Measurements from ENCODE around the gene USF2. TPM values are rescaled to one million over a fixed set of nuclear protein-coding genes. Genes with fewer than 3 reads are reported as not detected.

Gene USF2
- total RNA-seq, 2 experiments from 2014 or later = 138 to 154 TPM

DNA sequence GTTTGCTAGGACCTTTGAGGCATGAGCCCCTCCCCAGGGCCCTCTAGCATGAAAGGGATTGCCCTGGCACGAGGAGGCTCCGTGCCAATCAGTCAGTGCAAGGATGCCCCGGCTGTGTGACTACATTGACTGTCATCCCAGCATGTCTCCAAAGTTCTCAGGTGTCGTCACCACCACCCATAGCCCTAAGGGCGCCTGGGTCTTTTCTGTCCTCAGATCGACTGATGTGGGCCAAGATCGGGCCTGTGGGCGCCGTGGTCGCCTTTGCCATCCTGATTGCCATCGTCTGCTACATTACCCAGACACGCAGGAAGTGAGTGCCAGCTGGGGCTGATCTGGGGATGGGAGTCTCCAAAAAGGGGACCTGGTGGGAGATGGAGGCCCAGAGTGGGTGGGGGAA, 41.6 kb downstream of the USF2 start:
- DNase-seq (no peak), ATAC-seq (no peak)
- no peaks in the 10 kb centered on the region for H3K36me3 Mint-ChIP-seq
- CTCF ChIA-PET = no interaction called here
- no peaks in the 10 kb centered on the region for H3K4me1 Mint-ChIP-seq
- H3K27ac Mint-ChIP-seq = no peak overlapping the region
- H3K4me3 Mint-ChIP-seq = no peak overlapping the region
- H3K9me3 Mint-ChIP-seq (ENCODE audit: low read depth) = no peaks in the 10 kb centered on the region
- H3K27me3 Mint-ChIP-seq = peaks cover 14% of the 10 kb centered on the region

DNA sequence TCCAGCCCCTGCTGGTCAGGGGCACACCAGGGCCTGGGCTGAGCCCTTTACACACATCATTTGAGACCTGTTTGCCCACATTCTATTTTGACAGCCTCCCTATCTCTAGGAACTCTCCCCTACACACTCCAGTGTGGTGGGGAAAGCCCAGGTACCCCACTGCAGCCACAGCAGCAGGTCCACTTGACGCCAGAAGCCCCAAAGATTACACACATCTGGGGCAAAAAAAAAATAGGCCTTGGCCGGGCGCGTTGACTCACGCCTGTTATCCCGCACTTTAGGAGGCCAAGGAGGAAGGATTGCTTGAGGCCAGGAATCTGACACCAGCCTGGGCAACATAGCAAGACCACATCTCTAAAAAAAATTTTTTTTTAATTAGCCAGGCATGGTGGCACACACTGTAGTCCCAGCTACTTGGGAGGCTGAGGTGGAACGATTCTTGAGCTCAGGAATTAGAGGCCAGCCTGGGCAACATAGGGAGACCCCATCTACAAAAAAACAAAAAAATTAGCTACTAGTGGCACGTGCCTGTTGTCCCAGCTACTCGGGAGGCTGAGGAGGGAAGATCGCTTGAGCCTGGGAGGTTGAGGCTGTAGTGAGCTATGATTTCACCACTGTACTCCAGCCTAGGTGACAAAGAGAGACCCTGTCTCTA, 42.2 kb downstream of the USF2 start:
- Mint-ChIP-seq H3K36me3 (no peaks in the 10 kb centered on the region), H3K4me1 (no peaks in the 10 kb centered on the region), H3K4me3 (no peak overlapping the region), H3K27me3 (peaks cover 14% of the 10 kb centered on the region), H3K9me3 (ENCODE audit: low read depth) (no peaks in the 10 kb centered on the region), H3K27ac (no peak overlapping the region)
- DNase-seq (no peak), ATAC-seq (no peak)
- CTCF ChIA-PET = no interaction called here

DNA sequence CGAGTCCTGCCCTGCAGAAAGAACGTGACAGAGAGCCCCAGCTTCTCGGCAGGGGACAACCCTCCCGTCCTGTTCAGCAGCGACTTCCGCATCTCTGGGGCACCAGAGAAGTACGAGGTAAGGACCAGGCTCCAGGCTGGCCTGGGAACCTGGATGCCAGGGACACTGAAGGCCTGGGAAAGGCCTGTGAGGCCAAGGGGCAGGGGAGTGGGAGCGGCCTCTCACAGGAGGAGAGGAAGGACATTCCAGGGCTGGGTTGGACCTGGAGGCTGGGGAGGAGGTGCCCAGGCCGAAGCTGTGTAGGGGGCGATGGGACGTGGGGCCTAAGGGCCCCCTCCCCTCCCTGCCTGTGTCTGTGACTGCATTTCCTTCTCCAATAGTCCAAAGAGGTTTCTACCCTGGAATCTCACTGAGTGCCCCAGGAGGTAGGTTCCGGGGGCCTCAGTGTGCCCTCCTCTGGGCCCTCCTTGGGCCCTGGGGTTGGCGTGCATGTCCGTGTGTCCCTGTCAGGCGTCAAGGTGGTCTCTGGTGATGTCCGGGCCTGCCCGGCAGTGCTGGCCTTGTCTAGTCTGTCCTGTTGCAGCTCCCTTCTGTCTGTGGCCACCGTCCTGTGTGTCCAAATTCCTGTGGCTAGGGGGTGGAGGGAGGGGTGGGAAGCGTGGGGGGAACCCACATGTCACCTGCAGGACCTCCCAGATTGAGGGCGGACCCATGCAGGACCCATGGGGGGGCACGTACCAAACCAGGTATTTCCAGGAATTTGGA, 43.3 kb downstream of the USF2 start:
- Mint-ChIP-seq H3K27ac (no peak overlapping the region), H3K9me3 (ENCODE audit: low read depth) (no peaks in the 10 kb centered on the region), H3K27me3 (peaks cover 14% of the 10 kb centered on the region), H3K4me1 (no peaks in the 10 kb centered on the region), H3K36me3 (no peaks in the 10 kb centered on the region), H3K4me3 (no peak overlapping the region)
- no peak for ATAC-seq
- CTCF ChIA-PET = no interaction called here
- no peak for DNase-seq

DNA sequence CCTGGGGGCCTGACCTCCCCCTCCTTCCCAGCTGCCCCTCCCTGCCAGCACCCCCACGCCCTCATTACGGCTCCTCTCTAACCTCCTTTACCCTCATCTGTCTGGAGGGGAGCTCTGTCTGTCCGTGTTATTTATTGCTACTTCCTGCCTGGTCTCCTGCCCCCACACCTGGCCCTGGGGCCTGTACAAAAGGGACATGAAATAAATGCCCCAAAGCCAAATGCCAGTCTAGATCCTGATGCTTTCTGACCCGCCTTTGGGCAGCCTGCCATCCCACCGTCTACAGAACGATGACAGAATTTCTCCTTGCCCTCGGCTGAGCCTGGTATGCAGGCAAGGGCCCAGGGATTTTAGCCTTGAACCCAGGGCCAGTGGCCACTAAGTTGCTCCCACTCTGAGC, 44.8 kb downstream of the USF2 start:
- no peak overlapping the region for H3K27ac Mint-ChIP-seq
- no peak for ATAC-seq
- H3K36me3 Mint-ChIP-seq = no peaks in the 10 kb centered on the region
- no peak for DNase-seq
- peaks cover 9% of the 10 kb centered on the region for H3K27me3 Mint-ChIP-seq
- peaks cover 2% of the 10 kb centered on the region for H3K4me1 Mint-ChIP-seq
- no peaks in the 10 kb centered on the region for H3K9me3 Mint-ChIP-seq (ENCODE audit: low read depth)
- H3K4me3 Mint-ChIP-seq = no peak overlapping the region
- CTCF ChIA-PET = interaction anchor here (1.4 kb wide), 1 partner anchor 182 kb away, joined by 3 read pairs; no protein-coding TSS in a partner anchor

GRCh38 chr19:35314031-35314430, 45.3 kb downstream of the USF2 start:
- Mint-ChIP-seq H3K27ac (no peak overlapping the region), H3K4me3 (no peak overlapping the region), H3K36me3 (no peaks in the 10 kb centered on the region), H3K4me1 (peaks cover 7% of the 10 kb centered on the region), H3K27me3 (peaks cover 6% of the 10 kb centered on the region), H3K9me3 (ENCODE audit: low read depth) (no peaks in the 10 kb centered on the region)
- ATAC-seq (no peak), DNase-seq (no peak)
- CTCF ChIA-PET = interaction anchor here (1.4 kb wide), 1 partner anchor 181 kb away, joined by 3 read pairs; no protein-coding TSS in a partner anchor

GRCh38 chr19:35314858-35315470, 46.2 kb downstream of the USF2 start:
- no peak for DNase-seq
- Mint-ChIP-seq H3K27ac (no peak overlapping the region), H3K4me1 (peaks cover 7% of the 10 kb centered on the region), H3K4me3 (no peak overlapping the region), H3K27me3 (peaks cover 6% of the 10 kb centered on the region), H3K36me3 (no peaks in the 10 kb centered on the region), H3K9me3 (ENCODE audit: low read depth) (no peaks in the 10 kb centered on the region)
- CTCF ChIA-PET = interaction anchor here (1.4 kb wide), 1 partner anchor 181 kb away, joined by 3 read pairs; no protein-coding TSS in a partner anchor
- ATAC-seq = no peak

- Mint-ChIP-seq H3K4me1 (peaks cover 7% of the 10 kb centered on the region), H3K9me3 (ENCODE audit: low read depth) (no peaks in the 10 kb centered on the region), H3K4me3 (no peak overlapping the region), H3K27me3 (peaks cover 6% of the 10 kb centered on the region), H3K36me3 (no peaks in the 10 kb centered on the region), H3K27ac (no peak overlapping the region)
- CTCF ChIA-PET = no interaction called here
- ATAC-seq (no peak), DNase-seq (no peak)
These were observed 47.1 kb downstream of the USF2 start for GRCh38 chr19:35315883-35316282.

GRCh38 chr19:35316560-35316959, 47.8 kb downstream of the USF2 start:
- CTCF ChIA-PET = no interaction called here
- DNase-seq (no peak), ATAC-seq (no peak)
- Mint-ChIP-seq H3K4me1 (peaks cover 7% of the 10 kb centered on the region), H3K36me3 (no peaks in the 10 kb centered on the region), H3K9me3 (ENCODE audit: low read depth) (no peaks in the 10 kb centered on the region), H3K27me3 (peaks cover 8% of the 10 kb centered on the region), H3K27ac (no peak overlapping the region), H3K4me3 (no peak overlapping the region)

DNA sequence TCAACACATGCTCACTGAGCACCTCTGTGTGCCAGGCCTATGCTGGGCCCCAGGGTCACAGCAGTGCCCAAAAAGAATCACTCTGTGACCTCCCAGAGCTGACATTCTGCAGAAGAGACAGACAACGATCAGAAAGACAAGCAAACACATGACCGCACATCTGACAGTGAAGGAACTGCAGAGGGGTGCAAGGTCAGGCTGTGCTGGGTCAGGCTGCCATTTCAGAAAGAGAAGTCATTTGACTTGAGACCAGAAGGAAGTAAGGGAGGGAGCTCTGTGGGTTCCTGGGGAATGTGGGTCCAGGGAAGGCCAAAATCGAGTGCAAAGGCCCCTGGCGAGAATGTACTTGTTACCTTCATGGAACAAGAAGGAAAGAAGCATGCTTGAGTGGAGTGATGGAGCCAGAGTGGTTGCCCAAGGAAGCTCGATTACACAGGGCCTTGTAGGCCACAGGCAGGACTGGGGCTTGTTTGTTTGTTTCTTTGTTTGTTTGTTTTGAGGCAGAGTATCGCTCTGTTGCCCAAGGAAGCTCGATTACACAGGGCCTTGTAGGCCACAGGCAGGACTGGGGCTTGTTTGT, 48.8 kb downstream of the USF2 start:
- Mint-ChIP-seq H3K27ac (no peak overlapping the region), H3K9me3 (ENCODE audit: low read depth) (no peaks in the 10 kb centered on the region), H3K27me3 (peaks cover 9% of the 10 kb centered on the region), H3K4me3 (no peak overlapping the region), H3K4me1 (peaks cover 7% of the 10 kb centered on the region), H3K36me3 (no peaks in the 10 kb centered on the region)
- ATAC-seq (no peak), DNase-seq (no peak)
- CTCF ChIA-PET = interaction anchor here (1.9 kb wide), 1 partner anchor 178 kb away, joined by 4 read pairs; no protein-coding TSS in a partner anchor

- Mint-ChIP-seq H3K4me1 (peaks cover 7% of the 10 kb centered on the region), H3K9me3 (ENCODE audit: low read depth) (no peaks in the 10 kb centered on the region), H3K27me3 (peaks cover 9% of the 10 kb centered on the region), H3K36me3 (no peaks in the 10 kb centered on the region), H3K27ac (no peak overlapping the region), H3K4me3 (no peak overlapping the region)
- DNase-seq = no peak
- no peak for ATAC-seq
- CTCF ChIA-PET = interaction anchor here (0.7 to 1.9 kb wide), 3 partner anchors 34 to 176 kb away, joined by 3 to 4 read pairs (median 3); no protein-coding TSS in a partner anchor
These were observed 50.1 kb downstream of the USF2 start for GRCh38 chr19:35318679-35319448.

- H3K4me3 Mint-ChIP-seq = no peak overlapping the region
- CTCF ChIA-PET = interaction anchor here (1.0 kb wide), 1 partner anchor 33 kb away, joined by 3 read pairs; no protein-coding TSS in a partner anchor
- H3K36me3 Mint-ChIP-seq = no peaks in the 10 kb centered on the region
- peaks cover 7% of the 10 kb centered on the region for H3K4me1 Mint-ChIP-seq
- no peak overlapping the region for H3K27ac Mint-ChIP-seq
- ATAC-seq = no peak
- no peak for DNase-seq
- H3K27me3 Mint-ChIP-seq = peaks cover 5% of the 10 kb centered on the region
- no peaks in the 10 kb centered on the region for H3K9me3 Mint-ChIP-seq (ENCODE audit: low read depth)
These were observed 51.4 kb downstream of the USF2 start for GRCh38 chr19:35320065-35320713.

- ATAC-seq = no peak
These were observed 52.5 kb downstream of the USF2 start for GRCh38 chr19:35321291-35321690.

More at GRCh38 chr19:35321291-35321690, 52.5 kb downstream of the USF2 start:
- Mint-ChIP-seq H3K27ac (no peak overlapping the region), H3K27me3 (peaks cover 13% of the 10 kb centered on the region), H3K36me3 (no peaks in the 10 kb centered on the region), H3K4me1 (peaks cover 7% of the 10 kb centered on the region), H3K4me3 (no peak overlapping the region), H3K9me3 (ENCODE audit: low read depth) (no peaks in the 10 kb centered on the region)
- DNase-seq = no peak
- CTCF ChIA-PET = no interaction called here

Measured in activated CD8-positive, alpha-beta memory T cell treated with anti-CD3 and anti-CD28 coated beads, Interleukin-2, amount 10 ng/mL, durations not matched to agents 7 days and 5 days (primary cell).